Fibroblast of mammary gland (primary cell): ENCODE data around the gene KIF5C.

ENCODE experiments used
- DNase-seq: peaks from one replicate; pipeline ENCODE4 v3.0.0-alpha.2; 2010; ENCODE audit warnings: low read depth
- H3K4me3 ChIP-seq: 2 replicates; pipeline ENCODE4 v1.5.1; 2011; ENCODE audit warnings: low read depth, mild to moderate bottlenecking, low read length, moderate library complexity; ENCODE audit not compliant: control insufficient read depth
- CTCF ChIP-seq: conservative IDR thresholded peaks from 2 replicates; pipeline ENCODE4 v1.5.1; 2011; ENCODE audit warnings: low read depth, low read length, inconsistent platforms; ENCODE audit not compliant: control insufficient read depth, insufficient read depth

KIF5C gene

GRCh38 chr2:149036507-149037293 is 161.7 kb downstream of the KIF5C start:
- no peak for TF ChIP-seq CTCF
- DNase-seq = no peak
- no peak overlapping the region for H3K4me3 ChIP-seq

- DNase-seq = no peak
- H3K4me3 ChIP-seq = no peak overlapping the region
- no peak for TF ChIP-seq CTCF
Observed at GRCh38 chr2:149037851-149038250, 162.8 kb downstream of the KIF5C start.

- H3K4me3 ChIP-seq = no peak within 1 kb of the TSS
- no peak for TF ChIP-seq CTCF
- DNase-seq = no peak
Observed at GRCh38 chr2:149038442-149039212, 163.6 kb downstream of the KIF5C start, which contains the start of gene LYPD6B. TSS of gene LYPD6B (plus strand) at chr2:149038699. CDS start at chr2:149130949, 92,250 bp downstream.

- H3K4me3 ChIP-seq = no peak overlapping the region
- no peak for TF ChIP-seq CTCF
- no peak for DNase-seq
Observed at GRCh38 chr2:149039213-149039724, 164.2 kb downstream of the KIF5C start.

- DNase-seq = peak; percentile 15
- no peak overlapping the region for H3K4me3 ChIP-seq
- TF ChIP-seq CTCF = peak; percentile 45
Observed at GRCh38 chr2:149040451-149040850, 165.4 kb downstream of the KIF5C start.

GRCh38 chr2:149041482-149041881 is 166.5 kb downstream of the KIF5C start:
- H3K4me3 ChIP-seq = no peak overlapping the region
- no peak for DNase-seq
- no peak for TF ChIP-seq CTCF
